SK-MEL-5 (cell line): ENCODE data around the gene OVCH1. TPM values are rescaled to one million over a fixed set of nuclear protein-coding genes. Genes with fewer than 3 reads are reported as not detected.
"Not testable (repeated sequence)": the region's sequence is repeated elsewhere in the genome, so short reads cannot be mapped to it uniquely, and the experiment has no call there.

Experiments used
- DNase-seq: peaks from one replicate; pipeline ENCODE4 v3.0.0-alpha.2; 2016; ENCODE audit warnings: low read depth, low spot score
- in situ Hi-C: cut with HindIII; loops from 2 replicates; pipeline ENCODE4 v1.10.0; 2016; ENCODE audit warnings: low sequenced_read_pairs, high pct_unique_total_duplicates, low pct_unique_long_range_greater_than_20kb
- total RNA-seq: library from RNA; depleted of rRNA; stranded (reverse); fragments of >200 nt; shearing (Covaris generic); gene quantifications from 2 replicates; pipeline ENCODE4 v1.2.3, GENCODE V29; 2014

OVCH1 gene
- total RNA-seq, 1 experiment from 2014 or later = not detected

DNA sequence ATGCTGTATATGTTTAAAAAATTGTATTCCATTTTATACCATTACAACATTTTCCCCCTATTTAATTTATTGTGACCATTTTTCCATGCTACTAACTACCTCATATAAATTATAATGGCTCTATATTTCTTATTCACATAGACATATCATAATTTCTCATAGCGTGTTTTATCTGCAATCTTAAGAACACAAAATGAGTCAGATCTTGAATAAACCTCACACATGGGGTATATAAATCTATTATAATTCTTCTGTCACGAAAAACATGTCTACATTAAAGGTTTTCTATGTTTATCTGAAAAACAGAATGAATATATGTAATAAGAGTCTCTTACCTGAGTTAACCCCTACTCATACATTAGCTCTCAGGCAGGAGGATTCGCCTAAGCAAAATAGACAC is 66.0 kb downstream of the OVCH1 start:
- no peak for DNase-seq
- in situ Hi-C loops = no loop called here

DNA sequence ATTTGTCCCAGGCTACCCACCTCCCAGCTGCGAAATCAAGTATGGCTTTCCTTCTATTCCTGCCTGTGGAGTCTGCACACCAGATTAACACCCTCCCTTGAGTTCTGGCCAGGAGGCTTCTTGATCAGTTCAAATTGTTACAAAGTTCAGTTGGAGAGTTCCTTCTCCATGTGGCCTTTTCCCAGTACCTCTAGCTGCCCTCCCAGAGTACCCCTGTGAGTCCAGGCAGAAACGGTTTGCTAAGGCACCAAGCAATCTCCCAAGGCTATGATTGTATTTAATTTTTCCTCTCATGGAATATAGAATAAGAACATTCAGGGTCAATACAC is 66.8 kb downstream of the OVCH1 start:
- in situ Hi-C loops = no loop called here
- no peak for DNase-seq

DNA sequence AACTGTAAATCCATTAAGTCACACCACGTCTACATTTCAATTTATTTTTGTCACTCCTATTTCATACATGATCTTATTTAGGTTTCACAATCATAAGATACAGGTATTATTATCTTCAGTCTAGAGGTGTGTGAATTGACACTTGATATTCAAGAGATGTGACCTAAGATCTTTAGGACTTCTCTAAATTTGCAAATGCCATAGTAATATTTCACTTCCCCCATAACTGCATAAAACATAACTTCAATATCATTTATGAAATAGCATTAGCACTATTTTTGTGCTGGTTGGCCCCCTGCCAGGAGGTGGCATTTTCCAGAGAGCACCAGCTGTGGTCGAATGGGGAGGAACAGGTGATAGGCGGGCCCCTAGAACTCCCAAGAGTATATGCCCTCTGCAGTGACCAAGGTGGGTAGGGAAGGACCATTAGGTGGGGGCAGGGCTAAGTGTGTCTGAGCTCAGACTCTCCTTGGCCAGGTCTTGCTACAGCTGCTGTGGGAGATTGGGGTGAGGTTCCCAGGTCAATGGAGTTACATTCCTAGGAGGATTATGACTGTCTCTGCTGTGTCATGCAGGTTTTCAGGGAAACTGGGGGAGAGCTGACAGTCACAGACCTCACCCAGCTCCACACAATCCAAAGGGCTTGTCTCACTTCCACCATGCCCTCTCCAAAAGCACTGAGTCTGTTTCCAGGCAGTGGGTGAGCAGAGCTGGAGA is 67.3 kb downstream of the OVCH1 start:
- DNase-seq = no peak
- in situ Hi-C loops = no loop called here

DNA sequence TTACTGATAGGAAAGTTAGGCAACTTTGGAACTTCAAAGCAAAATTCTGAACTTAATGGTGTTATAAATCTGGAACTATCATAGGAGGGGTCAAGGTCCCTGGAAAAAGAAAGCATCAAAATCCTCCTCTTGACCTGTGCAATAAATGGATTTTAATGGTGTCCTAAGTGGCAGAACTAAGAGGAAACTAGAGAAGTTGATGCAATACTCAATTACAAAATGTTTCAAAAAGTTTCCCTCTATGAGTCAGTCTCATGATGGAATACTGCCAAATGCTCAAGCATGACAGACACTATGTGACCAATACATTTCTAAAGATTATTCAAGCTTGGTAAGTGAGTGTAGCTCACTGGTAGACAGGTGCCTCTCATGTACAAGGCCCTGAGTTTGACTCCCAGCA is 68.9 kb downstream of the OVCH1 start:
- no peak for DNase-seq
- in situ Hi-C loops = no loop called here

DNA sequence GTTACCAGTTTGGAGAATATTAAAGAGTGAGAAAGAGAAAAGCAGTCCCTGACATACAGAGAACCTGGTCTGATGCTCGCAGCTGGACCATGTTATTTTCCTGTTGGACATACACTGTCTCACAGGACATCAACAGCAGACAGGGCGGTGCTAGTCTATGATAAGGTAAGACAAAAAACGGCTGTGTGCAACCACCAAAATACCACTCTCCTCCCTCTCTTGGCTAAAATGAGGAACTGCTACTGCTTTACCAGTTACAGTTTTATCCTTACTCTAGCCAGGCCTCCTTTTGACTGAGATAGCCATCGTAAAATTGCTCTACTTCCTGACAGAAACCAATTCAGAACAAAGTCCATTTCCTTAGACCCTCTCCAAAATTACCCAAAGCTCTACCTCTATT is 69.5 kb downstream of the OVCH1 start:
- DNase-seq = peak; percentile 63
- in situ Hi-C loops = no loop called here

DNA sequence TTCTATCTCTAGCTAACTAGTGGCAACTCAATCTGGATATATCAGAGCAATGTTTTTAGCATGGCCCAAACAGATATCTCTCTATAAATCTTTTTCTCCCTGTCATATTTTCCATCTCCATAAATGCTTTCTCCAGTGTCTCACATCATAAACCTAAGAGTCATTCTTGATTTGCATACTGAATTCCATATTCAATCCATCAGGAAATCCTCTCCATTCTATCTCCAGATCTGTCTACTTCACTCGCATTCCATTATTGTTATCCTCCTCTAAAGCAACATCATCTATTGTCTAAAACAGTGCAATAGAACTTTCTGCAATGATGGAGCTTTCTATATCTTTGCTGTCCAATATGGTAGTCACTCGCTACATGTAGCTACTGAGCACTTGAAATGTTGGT is 71.0 kb downstream of the OVCH1 start:
- DNase-seq = no peak
- in situ Hi-C loops = no loop called here

DNA sequence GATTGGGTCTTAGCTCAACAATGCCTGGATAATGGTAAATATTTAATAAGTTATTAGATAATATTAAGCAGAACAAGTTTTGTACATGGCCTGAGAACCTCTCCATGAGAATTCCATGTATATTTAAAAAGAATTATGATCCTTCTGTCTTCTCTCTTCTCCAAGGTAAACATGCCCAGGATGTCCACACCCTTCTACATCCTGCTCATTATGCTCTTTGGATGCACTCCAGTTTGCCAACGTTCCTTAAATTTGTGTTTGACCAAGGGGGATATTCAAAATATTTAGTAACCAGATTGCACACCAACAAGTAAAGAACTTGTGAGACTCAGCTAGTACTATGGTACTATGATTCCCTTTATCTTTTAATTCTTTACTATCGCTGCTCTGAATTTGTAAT is 71.8 kb downstream of the OVCH1 start:
- no peak for DNase-seq
- in situ Hi-C loops = no loop called here

DNA sequence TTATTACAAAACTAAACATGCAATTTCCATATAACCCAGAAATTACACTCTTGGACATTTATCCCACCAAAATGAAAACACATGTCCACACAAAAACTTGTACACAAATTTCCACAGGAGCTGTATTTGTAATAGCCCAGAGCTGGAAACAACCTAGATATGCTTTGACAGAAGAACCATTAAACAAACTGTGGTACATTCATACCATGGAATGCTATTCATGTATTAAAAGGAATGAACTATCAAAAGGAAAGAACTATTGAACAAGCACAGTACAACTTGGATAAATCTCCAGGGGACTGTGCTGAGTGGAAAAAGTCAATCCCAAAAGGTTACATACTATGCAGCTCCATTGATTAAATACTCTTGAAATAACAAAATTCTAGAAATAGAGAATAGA is 80.7 kb downstream of the OVCH1 start:
- in situ Hi-C loops = no loop called here
- no peak for DNase-seq

DNA sequence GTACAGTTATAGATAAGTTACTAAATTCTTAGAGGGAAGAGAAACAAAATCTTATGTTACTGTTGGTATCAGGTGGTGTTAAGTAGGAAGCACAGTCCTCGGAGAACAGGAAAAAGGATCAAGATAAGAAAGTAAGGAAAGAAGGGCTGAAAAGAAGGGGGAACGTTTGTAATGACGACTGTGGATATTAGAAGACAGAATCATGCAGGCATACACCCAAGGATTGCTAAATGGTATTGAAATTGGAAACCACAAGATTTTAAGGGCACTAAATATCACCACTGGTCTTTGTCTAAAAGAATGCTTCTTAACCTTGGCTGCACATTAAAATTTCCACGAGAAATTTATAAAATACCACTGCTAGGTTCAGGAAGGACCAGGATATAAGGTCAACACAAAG is 82.4 kb downstream of the OVCH1 start:
- DNase-seq = no peak
- in situ Hi-C loops = no loop called here

DNA sequence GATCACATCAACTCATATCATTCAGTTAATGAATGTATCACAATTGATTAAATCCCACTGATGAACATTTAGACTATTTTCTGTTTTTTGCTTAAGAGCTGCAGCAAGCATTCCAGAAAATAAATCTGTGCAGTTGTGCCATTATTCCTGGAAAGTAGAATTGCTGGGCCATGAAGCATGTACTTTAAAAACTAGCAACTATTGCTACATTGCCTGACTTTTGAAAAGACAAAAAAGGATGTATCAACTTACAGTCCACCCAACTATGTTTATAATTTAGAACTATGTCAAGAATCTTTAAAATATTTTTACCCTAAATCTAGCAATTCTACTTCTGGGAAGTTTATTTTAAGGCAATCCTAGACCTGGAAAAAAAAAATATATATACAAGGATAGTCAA is 83.1 kb downstream of the OVCH1 start:
- in situ Hi-C loops = no loop called here
- DNase-seq = no peak

DNA sequence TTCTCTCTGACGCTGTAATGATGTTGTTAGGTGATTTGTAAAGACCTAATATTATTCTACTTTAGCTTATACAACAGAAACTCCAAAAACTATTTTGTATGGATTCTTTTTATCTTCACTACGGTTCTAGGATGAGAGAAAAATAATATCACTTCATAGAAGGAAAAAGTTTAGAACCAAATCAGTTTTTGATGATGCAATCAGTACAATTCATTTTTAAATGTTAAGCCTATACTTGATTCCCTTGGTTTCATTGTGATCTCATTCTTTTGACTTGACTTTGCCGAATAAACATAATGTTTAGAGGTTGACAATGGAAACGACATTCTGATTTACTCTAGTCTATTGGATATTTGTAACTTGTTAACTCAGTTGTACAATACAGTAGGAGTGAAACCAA is 91.9 kb downstream of the OVCH1 start:
- DNase-seq = no peak
- in situ Hi-C loops = no loop called here

DNA sequence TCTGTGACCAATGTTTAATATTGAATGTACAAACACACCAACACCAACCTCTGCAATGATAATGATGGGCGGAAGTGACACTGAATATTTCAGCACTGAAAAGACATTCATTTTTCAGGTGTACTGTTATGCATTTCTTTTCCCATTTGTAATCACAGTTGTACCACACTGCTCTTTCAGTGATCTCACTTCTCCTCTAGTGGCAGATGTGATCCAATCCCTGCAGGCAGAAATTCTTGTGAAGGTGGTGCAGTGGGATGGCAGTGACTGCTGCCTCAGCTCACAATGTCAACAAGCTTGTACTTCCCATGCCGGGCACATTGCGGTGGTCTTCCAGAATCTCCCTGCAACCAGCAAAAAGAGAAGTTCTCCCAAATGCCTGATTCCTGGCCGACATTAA is 93.5 kb downstream of the OVCH1 start:
- in situ Hi-C loops = no loop called here
- no peak for DNase-seq

DNA sequence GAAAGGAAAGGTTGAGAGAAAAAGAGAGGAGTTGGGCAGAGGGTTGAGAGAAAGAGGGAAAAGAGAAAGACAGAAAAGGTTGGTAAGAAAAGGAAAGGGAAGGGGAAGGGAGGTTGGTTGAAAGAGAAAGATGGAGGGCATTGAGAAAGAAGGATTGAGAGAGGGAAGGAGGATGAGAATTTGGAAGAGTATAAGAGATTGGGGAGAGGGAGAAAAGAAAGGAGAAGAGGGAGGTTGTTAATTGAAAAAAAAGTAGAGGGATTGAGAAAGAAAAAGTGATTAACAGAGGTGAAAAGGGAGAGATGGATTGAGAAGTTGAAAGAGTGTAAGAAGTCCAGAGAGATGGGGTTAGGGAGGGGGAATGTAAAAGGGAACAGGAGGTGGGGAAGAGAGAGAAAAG is 95.0 kb downstream of the OVCH1 start:
- in situ Hi-C loops = no loop called here
- no peak for DNase-seq

DNA sequence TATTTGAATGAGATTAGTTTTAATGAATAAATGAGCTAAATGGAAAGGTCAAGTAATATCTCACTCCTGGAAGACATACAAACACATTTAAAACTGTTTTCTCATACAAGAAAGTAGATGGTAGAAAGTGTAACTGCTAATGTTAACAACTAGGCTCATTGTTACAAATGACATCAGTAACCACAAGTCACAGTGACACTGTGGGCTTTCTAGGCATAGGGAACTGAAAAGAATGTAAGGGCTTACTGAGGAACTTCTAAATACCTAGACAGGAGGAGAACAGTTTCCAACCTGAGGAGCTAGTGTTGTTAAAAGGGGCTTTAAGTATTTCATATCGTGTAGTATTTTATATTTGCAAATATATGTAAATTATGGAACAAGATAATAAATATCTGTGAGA is 99.0 kb downstream of the OVCH1 start:
- in situ Hi-C loops = no loop called here
- no peak for DNase-seq

DNA sequence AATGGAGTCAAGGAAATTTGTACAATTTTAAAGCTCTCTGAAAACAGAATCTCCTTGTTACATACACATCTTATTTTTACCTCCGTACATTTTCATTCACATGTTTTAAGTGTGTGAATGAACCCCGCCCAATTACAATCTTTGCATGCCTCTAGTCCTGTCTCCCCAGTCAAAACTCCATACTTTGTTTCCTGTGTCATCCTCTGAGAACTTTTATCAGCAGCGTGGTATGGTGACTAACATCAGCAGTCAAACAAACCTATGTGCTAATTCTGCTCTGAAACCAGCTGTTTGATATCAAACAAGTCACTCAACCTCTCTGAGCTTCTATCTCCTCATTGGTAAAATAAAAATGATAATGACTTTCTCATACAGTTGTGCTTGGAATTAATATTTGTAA is 100.7 kb downstream of the OVCH1 start:
- DNase-seq = no peak

DNA sequence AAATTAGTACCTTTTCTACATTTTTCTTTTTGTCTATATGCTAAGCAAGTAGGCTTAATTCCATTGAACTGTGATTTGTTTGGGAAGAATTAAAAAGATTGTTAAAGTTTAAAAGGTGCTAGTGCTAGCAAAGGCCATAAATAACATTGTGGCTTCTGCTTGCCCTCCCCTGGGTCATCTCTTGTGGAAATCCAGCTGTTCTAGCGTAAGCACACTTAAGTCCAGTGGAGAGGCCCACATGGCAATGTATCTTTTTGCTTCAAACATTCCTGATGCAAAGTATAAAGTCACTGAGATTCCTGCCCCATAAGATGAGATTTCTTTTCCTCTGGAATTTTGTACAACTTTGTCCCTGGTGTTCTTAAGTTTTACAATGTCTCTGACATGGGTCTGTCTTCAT is 102.1 kb downstream of the OVCH1 start:
- DNase-seq = no peak
- in situ Hi-C loops = no loop called here

More for the DNA sequence above, 100.7 kb downstream of the OVCH1 start:
- in situ Hi-C loops = no loop called here

DNA sequence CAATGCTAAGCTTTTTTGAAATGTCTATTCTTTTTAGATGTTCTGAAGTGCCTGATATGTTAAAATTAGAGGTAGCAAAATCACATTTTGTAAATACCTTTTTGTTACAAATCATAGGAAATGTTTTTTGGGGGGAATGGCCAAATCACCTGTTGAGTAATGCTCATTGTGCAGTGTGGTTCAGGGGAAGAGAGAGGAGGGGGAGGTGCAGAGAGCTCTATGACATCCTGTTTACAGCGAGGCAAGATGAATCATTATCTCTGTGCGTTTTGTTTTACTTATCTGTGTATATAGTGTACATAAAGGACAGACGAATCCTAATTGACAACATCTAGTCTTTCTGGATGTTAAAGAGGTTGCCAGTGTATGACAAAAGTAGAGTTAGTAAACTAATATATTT is 107.1 kb downstream of the OVCH1 start:
- DNase-seq = not testable (repeated sequence)

DNA sequence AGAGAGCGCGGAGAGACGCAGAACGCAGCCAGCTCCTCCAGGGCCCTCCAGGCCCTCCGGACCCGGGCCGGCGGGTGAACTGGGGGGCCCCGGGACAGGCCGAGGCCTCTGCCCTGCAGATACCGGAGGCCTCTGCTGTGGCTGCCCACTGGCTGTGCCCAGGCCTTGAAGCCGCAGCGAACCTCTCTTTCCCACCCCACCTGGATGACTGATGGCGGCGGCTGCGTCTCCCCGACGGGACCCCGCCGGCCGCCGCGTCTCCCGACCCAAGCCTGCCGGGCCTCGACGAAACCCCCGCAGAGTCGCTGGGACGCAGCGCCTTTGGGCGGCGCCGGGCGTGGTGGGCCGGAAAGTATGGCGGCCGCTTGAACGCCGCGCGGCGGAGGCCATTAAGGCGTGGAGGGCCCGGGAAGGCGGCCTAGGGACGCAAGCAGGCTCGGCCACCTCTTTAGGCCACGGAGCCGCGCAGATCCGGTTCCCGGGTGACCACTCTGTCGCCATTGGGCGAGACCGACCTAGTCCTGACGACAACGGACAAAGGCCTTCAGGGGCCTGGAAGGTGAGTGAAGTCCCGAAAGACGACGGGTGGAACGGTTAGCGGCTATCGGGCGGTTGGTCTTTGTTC is 108.1 kb downstream of the OVCH1 start:
- DNase-seq = no peak
- in situ Hi-C loops = no loop called here

More for the DNA sequence above, 107.1 kb downstream of the OVCH1 start:
- in situ Hi-C loops = not testable (repeated sequence)

DNA sequence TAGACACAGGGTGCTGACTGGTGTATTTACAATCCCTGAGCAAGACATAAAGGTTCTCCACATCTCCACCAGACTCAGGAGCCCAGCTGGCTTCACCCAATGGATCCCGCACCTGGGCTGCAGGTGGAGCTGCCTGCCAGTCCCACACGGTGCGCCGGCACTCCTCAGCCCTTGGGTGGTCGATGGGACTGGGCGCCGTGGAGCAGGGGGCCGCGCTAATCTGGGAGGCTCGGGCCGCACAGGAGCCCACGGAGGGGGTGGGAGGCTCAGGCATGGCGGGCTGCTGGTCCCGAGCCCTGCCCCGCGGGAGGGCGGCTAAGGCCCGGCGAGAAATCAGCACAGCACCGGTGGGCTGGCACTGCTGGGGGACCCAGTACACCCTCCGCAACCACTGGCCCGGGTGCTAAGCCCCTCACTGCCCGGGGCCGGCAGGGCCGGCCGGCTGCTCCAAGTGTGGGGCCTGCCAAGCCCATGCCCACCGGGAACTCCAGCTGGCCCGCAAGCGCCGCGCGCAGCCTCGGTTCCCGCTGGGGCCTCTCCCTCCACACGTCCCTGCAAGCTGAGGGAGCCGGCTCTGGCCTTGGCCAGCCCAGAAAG is 111.3 kb downstream of the OVCH1 start:
- in situ Hi-C loops, DNase-seq: not testable (repeated sequence)
